Measurements from ENCODE around the gene PUS1.
"Not testable (repeated sequence)": the region's sequence is repeated elsewhere in the genome, so short reads cannot be mapped to it uniquely, and the experiment has no call there.

Gene PUS1

GRCh38 chr12:131885543-131886057 lies 43.5 kb upstream of the PUS1 start:
- Histone ChIP-seq H2AFZ (ENCODE audit: low read depth, low read length) (no peak overlapping the region), H3K27ac (ENCODE audit: low read length) (no peak overlapping the region), H3K4me1 (ENCODE audit: low read length) (no peaks in the 10 kb centered on the region), H3K9ac (ENCODE audit: low read length) (no peak overlapping the region), H3K79me2 (ENCODE audit: low read length) (no peaks in the 10 kb centered on the region), H3K27me3 (ENCODE audit: low read depth, low read length) (no peaks in the 10 kb centered on the region), H3K9me3 (ENCODE audit: insufficient read depth, low read length) (no peaks in the 10 kb centered on the region), H3K4me2 (ENCODE audit: low read length) (no peak overlapping the region), H3K36me3 (replicated peaks; ENCODE audit: low read depth, low read length) (no peaks in the 10 kb centered on the region), H3K4me3 (ENCODE audit: low read length) (no peak overlapping the region), H4K20me1 (ENCODE audit: insufficient read depth, low read length) (no peaks in the 10 kb centered on the region)
- TF ChIP-seq EZH2phosphoT487 (IDR thresholded peaks at IDR 0.05; ENCODE audit: low read depth) (no peak), CTCF (IDR thresholded peaks at IDR 0.05; ENCODE audit: low read depth, low read length) (no peak)

GRCh38 chr12:131891722-131892121 lies 37.4 kb upstream of the PUS1 start:
- H3K27ac ChIP-seq (ENCODE audit: low read length); H3K9ac ChIP-seq (ENCODE audit: low read length); H3K27me3 ChIP-seq (ENCODE audit: low read depth, low read length); H3K36me3 ChIP-seq (replicated peaks; ENCODE audit: low read depth, low read length); H2AFZ ChIP-seq (ENCODE audit: low read depth, low read length); H3K4me2 ChIP-seq (ENCODE audit: low read length); H3K9me3 ChIP-seq (ENCODE audit: insufficient read depth, low read length); H3K4me3 ChIP-seq (ENCODE audit: low read length): not testable (repeated sequence)
- H3K4me1 ChIP-seq (ENCODE audit: low read length): peaks cover 11% of the 10 kb centered on the region
- peaks cover 10% of the 10 kb centered on the region for H3K79me2 ChIP-seq (ENCODE audit: low read length)
- peaks cover 12% of the 10 kb centered on the region for H4K20me1 ChIP-seq (ENCODE audit: insufficient read depth, low read length)

GRCh38 chr12:131892711-131893604 lies 36.1 kb upstream of the PUS1 start:
- peaks cover 10% of the 10 kb centered on the region for H3K79me2 ChIP-seq (ENCODE audit: low read length)
- peaks cover 10% of the 10 kb centered on the region for H3K36me3 ChIP-seq (replicated peaks; ENCODE audit: low read depth, low read length)
- H3K4me1 ChIP-seq (ENCODE audit: low read length): peaks cover 11% of the 10 kb centered on the region
- H2AFZ ChIP-seq (ENCODE audit: low read depth, low read length): no peak overlapping the region
- H3K9me3 ChIP-seq (ENCODE audit: insufficient read depth, low read length): no peaks in the 10 kb centered on the region
- H3K4me3 ChIP-seq (ENCODE audit: low read length): no peak overlapping the region
- H3K4me2 ChIP-seq (ENCODE audit: low read length): no peak overlapping the region
- H4K20me1 ChIP-seq (ENCODE audit: insufficient read depth, low read length): peaks cover 19% of the 10 kb centered on the region
- TF ChIP-seq EZH2phosphoT487 (IDR thresholded peaks at IDR 0.05; ENCODE audit: low read depth) (no peak), CTCF (IDR thresholded peaks at IDR 0.05; ENCODE audit: low read depth, low read length) (no peak)
- H3K27ac ChIP-seq (ENCODE audit: low read length): no peak overlapping the region
- no peak overlapping the region for H3K9ac ChIP-seq (ENCODE audit: low read length)
- no peaks in the 10 kb centered on the region for H3K27me3 ChIP-seq (ENCODE audit: low read depth, low read length)

- TF ChIP-seq EZH2phosphoT487 (IDR thresholded peaks at IDR 0.05; ENCODE audit: low read depth) (no peak), CTCF (IDR thresholded peaks at IDR 0.05; ENCODE audit: low read depth, low read length) (no peak)
- H4K20me1 ChIP-seq (ENCODE audit: insufficient read depth, low read length): peaks cover 23% of the 10 kb centered on the region
- H3K9me3 ChIP-seq (ENCODE audit: insufficient read depth, low read length): no peaks in the 10 kb centered on the region
- no peaks in the 10 kb centered on the region for H3K27me3 ChIP-seq (ENCODE audit: low read depth, low read length)
- H3K36me3 ChIP-seq (replicated peaks; ENCODE audit: low read depth, low read length): peaks cover 10% of the 10 kb centered on the region
- H3K4me2 ChIP-seq (ENCODE audit: low read length): peak overlapping the region; percentile 44
- H2AFZ ChIP-seq (ENCODE audit: low read depth, low read length): 0 out of 2 replicates have a peak overlapping the region, but pooled peaks have one; percentile 11
- H3K4me1 ChIP-seq (ENCODE audit: low read length): peaks cover 11% of the 10 kb centered on the region
- peak overlapping the region; percentile 61 for H3K4me3 ChIP-seq (ENCODE audit: low read length)
- no peak overlapping the region for H3K27ac ChIP-seq (ENCODE audit: low read length)
- no peak overlapping the region for H3K9ac ChIP-seq (ENCODE audit: low read length)
- peaks cover 10% of the 10 kb centered on the region for H3K79me2 ChIP-seq (ENCODE audit: low read length)
Measured at GRCh38 chr12:131893605-131894312, 35.3 kb upstream of the PUS1 start.
